HG03045 (cell line): ENCODE data around the gene CNTN1.

Source experiments
- ATAC-seq: cut with Tn5 transposase; IDR thresholded peaks from one replicate; pipeline ENCODE4 v1.9.1; 2021; ENCODE audit warnings: mild to moderate bottlenecking, moderate library complexity; ENCODE audit not compliant: unreplicated experiment

The CNTN1 gene

DNA sequence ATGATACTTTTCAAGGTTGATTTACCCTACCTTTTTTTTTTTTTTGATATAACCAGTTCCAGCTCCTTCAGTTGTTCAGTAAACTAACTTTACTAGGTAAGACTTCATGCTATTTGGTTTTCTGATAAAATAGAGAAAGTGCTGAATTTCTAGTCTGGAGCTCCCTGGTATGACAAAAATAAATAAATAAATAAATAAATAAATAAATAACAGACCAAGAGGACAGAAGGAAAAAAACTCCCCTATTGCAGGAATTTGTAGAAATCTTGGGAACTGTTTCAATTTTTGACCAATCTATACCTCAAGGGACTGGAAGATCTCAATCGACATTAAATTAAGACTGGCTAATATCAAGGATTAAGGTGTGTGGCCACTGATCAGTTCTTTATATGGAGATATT, 265.2 kb downstream of the CNTN1 start:
- no peak for ATAC-seq

DNA sequence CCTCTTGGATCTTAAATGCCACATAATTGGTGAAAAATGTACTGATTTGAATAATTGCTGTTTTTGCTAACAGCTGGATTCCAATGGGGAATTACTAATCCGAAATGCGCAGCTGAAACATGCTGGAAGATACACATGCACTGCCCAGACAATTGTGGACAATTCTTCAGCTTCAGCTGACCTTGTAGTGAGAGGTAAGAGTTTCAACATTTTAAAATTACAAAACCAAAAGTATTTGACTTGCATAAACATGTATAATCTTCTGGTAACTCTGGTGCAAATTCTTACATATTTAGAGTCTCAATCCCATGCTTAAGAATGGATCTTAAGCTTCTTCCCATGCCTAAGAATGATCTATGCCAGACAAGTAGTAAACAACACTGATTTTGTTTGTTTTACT, 266.8 kb downstream of the CNTN1 start:
- ATAC-seq = no peak

DNA sequence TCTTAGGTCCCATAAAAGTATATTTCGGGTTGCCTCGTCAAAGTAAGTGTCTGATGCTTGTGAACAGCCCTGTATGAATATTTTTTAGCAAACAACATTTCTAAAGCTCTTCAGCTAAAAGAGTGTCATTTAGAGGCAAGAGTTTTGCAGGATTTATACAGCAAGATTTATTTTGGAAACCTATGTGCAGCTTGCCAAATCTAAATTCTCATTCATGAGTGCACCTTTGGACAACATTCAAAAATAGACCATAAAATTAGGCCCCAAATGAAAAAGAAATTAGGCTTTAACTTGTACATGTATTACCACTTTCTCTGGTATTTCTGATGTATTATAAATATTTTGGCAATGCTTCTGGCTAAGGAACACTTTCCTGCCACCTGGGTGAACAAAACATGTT, 271.5 kb downstream of the CNTN1 start:
- ATAC-seq = no peak

DNA sequence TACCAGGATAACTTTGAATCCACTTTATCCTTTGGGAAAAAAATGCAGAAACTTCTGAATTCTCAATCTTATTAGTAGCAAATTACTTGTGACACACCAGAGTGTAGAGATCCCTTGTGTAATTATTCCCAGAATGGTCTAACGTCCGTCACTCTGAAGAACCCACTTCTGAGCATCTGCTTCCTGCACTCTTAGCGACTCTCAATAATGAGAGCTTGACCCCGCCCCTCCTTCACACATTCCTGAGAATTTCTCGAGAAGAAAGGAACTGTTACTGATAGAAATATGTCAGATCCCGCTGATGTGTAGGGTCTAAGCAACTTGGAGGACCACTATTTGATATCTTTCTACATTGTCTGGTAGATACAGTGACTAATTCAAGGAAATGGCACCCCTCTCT, 277.6 kb downstream of the CNTN1 start:
- ATAC-seq = no peak

DNA sequence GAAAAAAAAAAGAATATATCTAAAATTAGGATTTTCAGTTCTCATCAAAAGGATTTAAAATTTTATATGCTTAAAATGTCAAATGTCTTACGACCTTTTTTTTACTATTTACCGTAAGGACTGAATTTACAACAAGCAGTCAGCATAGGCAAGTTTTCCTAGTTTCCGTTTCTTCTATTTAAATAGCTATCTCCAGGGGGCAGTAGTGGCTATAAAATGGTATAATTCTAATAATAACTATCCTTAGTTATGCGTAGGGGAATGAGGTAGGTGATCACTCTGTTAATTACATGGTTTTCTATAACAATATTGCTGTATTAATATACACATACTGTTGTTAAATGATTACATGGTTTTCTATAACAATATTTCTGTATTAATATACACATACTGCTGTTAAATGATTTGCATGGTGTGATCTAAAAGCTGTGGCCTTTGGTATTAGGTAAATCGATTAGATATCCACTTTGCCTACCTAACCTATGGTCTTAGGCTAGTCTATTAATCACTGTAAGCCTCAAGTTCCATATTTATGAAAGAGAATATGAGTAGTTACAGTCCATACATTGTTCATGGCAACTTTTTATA, 278.2 kb downstream of the CNTN1 start:
- no peak for ATAC-seq

DNA sequence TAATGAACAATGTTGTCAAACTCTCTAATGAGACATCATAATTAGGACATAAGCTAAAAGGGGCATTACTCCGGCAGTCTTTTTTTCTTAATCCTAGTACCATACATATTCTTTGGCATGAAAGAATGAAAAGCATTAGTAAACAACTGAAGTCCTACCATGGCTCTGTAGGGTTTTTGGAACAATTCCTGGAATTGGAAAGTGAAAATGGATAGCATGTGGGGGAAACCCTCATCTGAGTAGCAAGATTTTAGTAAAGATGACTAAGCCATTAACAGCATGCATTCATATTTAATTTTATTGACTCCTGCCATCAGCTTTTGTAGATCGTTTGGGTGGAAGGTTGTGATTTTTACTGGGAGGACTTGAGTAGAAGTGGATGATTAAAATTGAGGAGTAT, 279.7 kb downstream of the CNTN1 start:
- no peak for ATAC-seq

DNA sequence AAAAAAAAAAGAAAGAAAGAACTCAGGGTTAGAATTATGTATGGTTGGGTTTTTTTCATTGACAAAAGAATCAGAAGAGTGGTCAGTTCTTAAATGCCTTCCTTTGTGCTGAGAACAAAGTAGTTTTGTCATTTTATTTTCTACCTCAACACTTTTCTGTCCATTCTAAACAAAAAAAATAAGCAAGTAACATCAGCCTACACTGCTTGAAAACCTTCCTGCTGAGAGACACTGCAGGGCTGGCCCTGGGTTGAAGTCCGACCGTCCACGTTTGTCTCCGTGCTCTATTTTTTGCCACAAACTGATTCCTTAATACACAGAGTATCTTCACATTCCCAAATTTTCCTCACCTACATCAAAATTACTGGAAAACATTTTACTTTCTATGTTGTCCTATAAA, 284.3 kb downstream of the CNTN1 start:
- no peak for ATAC-seq

DNA sequence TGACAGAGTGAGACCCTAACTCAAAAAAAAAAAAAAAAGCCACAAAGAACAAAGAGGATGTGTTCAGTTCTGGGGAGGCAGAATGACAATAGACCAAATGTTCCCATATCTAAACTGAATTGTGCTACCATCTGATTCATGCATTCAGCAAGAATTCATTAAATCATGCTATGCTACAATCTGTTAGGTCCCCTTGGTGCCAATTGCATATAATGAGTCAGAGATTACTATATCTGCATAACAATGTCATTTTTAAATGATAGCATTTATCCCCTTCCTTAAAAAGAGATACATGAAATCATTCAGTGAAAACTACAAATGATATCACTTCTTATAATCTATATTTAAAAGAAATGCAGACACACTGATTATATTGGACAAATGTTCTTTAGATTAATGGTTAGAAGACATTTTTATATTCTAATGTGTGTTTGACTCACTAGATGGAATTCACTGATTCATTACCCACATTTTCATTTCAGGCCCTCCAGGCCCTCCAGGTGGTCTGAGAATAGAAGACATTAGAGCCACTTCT, 288.3 kb downstream of the CNTN1 start:
- no peak for ATAC-seq

DNA sequence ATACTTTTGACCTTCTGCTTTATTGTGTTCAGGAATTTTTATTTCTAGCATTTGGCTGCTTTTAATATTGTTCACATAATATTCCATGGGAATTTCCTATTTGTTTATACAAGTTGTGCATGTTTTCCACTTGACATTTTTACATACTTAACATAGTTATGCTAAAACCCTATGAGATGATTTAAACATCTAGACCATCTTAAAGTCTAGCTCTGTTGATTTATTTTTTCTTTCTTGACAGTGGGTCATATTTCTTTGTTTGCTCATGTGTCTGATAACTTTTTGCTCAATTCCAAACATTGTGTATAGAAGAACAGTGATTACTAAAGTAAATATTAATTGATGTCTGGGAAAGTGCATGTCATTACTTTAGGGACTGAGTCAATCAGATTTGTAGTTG, 293.8 kb downstream of the CNTN1 start:
- no peak for ATAC-seq

DNA sequence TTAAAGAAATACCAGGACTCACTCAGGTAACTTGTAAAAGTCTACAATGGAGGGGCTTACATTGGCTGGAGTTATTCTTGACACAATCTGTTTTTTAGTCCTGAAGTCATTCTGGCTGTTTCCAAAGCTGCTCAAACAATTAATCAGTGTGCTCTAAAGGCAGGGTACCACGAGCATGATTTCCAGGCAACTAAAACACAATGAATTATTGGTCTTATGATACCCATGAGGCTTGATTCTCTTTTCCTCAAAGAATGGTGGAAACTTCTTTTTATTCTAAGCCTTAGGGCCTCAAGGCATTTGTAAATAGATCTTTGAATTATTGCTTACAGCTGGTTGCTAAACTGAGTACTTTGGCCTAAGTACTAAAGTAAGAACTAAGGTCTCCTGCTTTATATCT, 296.1 kb downstream of the CNTN1 start:
- ATAC-seq = no peak

DNA sequence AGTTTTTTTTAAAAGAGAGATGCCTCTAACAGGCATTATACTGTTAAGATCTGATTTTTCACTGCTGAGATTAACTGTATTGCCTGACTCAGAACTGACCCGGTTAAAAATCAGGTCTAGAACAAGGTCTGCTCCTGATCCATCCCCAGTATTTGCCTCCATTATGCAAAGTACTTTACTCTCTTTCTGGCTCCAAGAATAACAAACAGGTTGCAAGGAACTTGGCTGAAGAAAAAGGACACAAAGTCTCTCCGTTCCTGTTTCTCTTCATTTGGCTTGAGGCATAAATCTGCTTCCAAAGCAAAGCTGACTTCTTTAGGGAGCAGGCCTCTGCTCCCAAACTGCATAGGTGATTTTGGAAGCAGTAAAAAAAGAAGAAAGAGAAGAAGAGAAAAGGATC, 296.6 kb downstream of the CNTN1 start:
- ATAC-seq = no peak

DNA sequence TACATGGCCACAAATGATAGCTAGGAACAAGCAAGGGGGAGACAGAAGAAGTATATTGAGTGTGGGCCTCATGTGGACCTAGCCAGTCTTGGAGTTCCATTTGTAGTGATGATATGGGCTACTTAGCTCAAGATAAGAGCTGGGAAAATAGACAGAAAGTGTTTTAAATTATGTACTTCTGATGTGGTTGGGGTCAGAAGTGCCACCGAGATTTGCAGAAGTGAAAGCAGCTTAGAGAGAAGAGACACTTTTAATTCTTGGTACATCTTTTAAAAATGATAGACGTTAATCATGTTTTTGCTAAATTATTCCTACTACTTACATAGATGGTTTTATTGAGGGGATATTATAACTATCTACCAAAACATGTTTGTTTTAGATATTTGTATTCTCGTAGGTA, 297.5 kb downstream of the CNTN1 start:
- ATAC-seq = no peak

DNA sequence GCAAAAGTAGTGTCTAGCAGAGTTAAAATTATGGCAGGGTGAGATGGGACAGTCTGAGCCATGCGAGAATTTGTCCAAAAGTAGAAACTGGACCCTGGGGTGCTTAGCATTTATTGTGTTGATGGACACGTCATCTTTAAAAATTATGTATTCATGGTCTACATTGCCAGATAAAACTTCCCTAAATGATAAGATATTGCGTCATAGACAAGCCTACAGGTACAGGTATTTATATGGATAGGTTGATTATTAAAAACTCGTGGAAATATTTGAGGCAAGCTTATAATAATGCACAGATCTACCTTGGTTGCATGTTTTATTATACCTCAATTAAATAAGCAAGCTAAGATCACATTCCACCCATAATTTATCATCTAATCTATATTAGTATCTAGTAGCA, 299.9 kb downstream of the CNTN1 start:
- ATAC-seq = no peak

DNA sequence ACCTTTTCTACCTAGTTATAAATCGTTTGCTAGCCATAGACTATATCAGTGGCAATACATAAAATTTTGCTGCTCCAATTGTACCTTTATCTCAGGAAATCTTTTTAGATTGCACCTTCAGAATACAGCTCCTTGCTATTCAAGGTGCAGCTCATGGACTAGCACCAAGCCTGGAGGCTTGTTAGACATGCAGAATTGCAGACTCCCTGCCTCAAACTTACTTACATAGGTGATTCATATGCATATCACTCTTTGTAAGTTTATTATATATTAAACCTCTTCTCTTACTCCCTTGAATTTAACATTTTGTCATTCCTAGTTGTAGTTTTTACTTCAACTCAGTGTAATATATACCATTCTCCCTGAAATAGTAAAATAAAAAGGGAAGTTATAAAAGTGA, 300.4 kb downstream of the CNTN1 start:
- no peak for ATAC-seq

DNA sequence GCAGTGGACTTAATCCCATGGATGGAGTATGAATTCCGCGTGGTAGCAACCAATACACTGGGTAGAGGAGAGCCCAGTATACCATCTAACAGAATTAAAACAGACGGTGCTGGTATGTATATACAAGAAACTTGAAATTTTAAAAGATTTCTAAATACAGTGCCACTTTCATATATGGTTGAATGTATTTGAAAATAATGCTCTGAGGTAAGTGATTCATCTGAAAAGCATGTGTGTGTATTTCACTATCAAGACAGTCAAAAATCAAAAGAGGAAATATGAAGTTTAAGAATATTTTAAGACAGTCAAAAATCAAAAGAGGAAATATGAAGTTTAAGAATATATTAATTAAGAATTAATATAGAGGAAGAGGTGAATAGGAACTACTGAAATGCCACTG, 300.9 kb downstream of the CNTN1 start:
- ATAC-seq = no peak

DNA sequence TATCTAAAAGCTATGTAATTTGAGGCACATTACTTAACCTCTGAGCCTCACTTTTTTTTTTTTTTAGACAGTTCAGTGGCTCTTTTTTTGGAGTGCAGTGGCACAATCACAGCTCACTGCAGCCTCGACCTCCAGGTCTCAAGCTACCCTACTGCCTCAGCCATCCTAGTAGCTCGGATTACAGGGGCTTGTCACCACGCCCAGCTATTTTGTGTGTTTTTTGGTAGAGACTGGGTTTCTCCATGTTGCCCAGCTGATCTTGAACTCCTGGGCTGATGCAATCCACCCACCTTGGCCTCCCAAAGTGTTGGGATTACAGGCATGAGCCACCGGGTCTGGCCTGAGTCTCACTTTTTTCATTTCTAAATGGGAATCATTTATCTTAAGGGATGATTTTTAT, 303.9 kb downstream of the CNTN1 start:
- ATAC-seq = no peak

DNA sequence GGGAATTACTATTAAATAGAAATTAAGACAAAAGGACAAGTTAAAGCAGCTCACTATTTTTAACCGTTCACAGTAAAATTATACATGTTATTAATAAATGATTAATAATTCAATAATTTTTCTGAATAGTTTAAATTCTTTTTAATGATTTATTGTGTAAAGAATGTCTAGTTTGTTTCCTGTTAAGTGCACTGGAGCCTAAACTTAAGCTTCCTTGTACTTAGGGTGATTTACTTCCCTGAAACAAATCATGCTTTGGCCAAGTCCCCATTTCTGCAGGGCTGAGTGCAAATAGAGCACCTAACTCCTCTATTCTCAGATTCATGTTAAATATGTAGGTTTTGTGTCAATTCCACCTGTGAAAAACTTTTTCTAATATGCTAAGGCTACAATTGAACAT, 307.0 kb downstream of the CNTN1 start:
- ATAC-seq = no peak

DNA sequence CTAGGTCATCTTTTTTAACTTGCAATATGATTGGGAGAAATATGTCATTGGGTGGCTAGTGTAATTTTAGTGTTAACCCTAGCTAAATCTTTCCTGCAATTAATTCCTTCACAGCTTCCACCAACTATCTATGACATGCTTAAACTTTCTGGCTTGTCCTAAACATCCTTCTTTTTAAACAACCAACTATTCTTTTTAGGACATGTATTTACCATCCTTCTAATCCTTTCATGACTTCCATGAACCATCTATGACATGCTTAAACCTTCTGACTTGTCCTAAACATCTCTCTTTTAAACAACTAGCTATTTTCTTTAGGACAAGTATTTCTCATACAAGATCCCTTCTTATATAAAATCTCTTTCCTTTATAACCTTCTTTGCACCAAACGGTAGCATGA, 316.2 kb downstream of the CNTN1 start:
- no peak for ATAC-seq

DNA sequence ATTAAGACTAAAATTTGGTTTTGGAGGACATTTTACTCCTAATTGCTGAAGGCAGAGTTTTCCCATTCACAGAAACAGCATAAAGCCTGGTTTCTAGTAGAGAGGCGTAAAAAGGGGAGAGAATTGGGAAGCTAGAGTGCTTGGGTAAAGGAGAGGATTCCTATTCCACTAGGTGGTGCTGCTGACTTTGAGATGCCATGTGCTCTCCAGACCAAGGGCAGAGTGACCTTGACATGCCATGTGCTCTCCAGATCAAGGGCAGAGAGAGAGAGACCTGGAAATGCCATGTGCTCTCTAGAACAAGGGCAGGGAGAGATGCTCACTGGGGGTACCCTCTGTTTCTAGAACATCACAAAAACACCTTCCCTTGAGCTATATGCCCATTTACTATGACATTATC, 319.7 kb downstream of the CNTN1 start:
- ATAC-seq = no peak

DNA sequence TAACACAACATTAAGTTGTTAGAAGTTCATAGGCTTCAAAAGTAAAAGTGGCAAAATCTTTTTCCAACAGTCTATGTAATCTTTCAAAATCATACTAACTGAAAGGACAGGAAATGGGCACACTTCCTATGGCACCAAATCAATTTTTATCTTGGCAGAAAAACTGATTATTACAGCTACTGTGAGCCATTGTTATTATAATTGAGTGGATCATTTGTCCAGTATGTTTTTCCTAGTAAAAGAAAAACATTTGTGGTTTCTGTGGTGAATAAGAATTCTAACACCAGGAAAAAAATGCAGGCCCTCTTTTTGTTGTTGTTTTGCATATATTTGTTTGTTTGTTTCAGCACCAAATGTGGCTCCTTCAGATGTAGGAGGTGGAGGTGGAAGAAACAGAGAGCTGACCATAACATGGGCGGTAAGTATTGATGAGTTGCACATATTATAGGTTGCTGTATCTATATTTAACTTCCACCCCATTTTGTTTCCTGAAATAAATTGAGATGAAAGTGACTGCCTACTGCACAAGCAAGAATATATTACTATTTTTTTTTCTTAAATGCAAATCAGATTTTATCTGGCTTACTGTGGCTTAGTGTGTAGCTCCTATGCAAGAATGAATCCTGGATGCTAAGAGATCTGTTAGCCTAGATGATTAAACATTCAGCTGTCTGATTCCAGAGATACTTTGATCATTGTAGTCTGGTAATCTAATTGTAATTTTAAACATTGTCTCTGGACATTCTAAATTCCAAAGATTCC, 321.8 kb downstream of the CNTN1 start:
- ATAC-seq = no peak

DNA sequence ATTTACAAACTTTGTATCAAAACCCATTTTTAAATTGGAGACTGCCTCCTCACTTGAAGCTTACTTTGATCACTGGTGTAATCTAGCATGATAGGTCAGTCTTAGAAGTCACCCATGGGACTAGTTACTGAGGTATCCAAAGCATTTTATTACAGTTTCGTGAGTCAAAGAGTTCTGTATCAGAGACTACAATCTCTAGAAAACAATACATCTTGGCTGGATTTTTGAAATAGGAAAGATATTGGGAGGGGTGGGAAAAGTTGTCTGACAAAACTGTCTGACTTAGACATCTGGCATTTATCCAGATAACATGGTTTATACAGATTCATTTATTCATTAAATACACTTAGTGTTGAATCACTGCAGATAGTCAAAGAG, 322.4 kb downstream of the CNTN1 start:
- no peak for ATAC-seq

DNA sequence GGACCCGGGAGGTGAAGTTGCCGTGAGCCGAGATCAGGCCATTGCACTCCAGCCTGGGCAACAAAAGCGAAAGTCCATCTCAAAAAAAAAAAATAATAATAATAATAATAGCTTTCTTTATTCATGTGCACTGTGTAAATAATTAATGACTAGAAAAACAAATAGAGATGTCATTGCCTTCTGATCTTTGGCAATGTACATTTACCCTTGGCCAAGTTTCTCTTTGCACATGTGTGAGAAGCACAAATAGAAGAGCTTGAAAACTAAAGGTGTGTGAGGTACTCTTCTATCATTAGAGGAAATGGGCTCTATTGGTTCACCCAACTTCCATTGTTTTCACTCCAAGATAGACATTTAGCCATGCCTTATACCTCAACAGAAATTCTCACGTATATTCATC, 325.8 kb downstream of the CNTN1 start:
- ATAC-seq = no peak

DNA sequence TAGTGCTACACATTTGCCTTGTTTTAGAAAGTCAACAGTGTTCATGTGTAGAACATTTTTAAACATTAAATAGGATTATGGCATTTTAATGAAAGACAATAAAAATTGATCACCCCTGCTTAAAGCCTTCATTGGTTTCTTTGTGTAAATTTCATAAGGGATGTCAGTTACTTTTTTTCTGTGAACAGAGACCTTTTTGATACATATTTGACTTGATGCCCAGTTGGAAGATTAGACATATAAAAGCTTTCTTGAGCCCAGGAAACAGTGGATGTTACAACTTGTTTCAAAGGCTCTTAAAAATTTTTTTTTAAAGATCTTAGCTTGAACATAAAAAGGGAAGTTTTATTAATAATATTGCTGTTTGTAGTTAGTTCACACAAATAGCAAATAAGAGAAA, 327.2 kb downstream of the CNTN1 start:
- no peak for ATAC-seq
